A549 (cell line): Measurements from ENCODE around the gene PRUNE2. TPM values are rescaled to one million over a fixed set of nuclear protein-coding genes. Genes with fewer than 3 reads are reported as not detected.
A peak's percentile ranks its signal among the peaks of the same experiment; 100 is the strongest.

Experiments used
- ATAC-seq, 2 experiments: fragments of 200-7000 bp in 1 of 2; fragments of >200 bp in 1 of 2; cut with Nextera tagmentation in 1 of 2; cut with Tn5 transposase in 1 of 2; 3 replicates each; pipeline versions ENCODE4 v1.8.0 to v1.9.1; 2018 to 2020; ENCODE audit warnings: mild to moderate bottlenecking in 1 of 2, moderate library complexity in 1 of 2
- CTCF ChIA-PET: fragments of 300-600 bp; sonication (Branson Sonifier 250); formaldehyde crosslinking; extraction: SDS; loops from one replicate; lab custom pipeline; 2021; ENCODE audit warnings: antibody characterized with exemption, inconsistent platforms; lab: Yijun Ruan, JAX
- POLR2A ChIA-PET: fragments of 350-600 bp; formaldehyde crosslinking; extraction: SDS; loops from one replicate; lab custom pipeline; 2021; ENCODE audit warnings: antibody characterized with exemption, inconsistent platforms; lab: Yijun Ruan, JAX
- DNase-seq, 2 experiments: peaks; one replicate each; pipeline versions ENCODE4 v3.0.0 to v3.0.0-alpha.2; 2011 to 2016; ENCODE audit warnings: low read depth in 1 of 2, low spot score in 1 of 2
- FAIRE-seq: peaks from 2 replicates; lab custom pipeline; 2011; peaks lifted over from hg19 to GRCh38; lab: Jason Lieb, UNC
- H3K27ac ChIP-seq, 2 experiments: fragments of >200 bp; sonication (Bioruptor Twin); formaldehyde crosslinking; 3 replicates each; pipeline ENCODE4 v1.5.1; 2016 to 2017
- H3K4me1 ChIP-seq: fragments of >200 bp; sonication (Bioruptor Twin); formaldehyde crosslinking; 3 replicates; pipeline ENCODE4 v1.6.1; 2016
- H3K4me2 ChIP-seq: fragments of >200 bp; sonication (Bioruptor Twin); formaldehyde crosslinking; 3 replicates; pipeline ENCODE4 v1.6.1; 2016
- H3K4me3 ChIP-seq: fragments of >200 bp; sonication (Bioruptor Twin); formaldehyde crosslinking; 3 replicates; pipeline ENCODE4 v1.5.1; 2016
- H3K9me3 ChIP-seq: fragments of >200 bp; sonication (Bioruptor Twin); formaldehyde crosslinking; 3 replicates; pipeline ENCODE4 v1.6.1; 2016
- BHLHE40 ChIP-seq: IDR thresholded peaks from 2 replicates; pipeline ENCODE4 v1.6.1; 2012; ENCODE audit warnings: low read depth, low read length, inconsistent platforms
- CBX8 ChIP-seq: fragments of 200-600 bp; sonication (generic); IDR thresholded peaks from 2 replicates; pipeline ENCODE4 v1.6.1; 2016
- ESRRA ChIP-seq: fragments of 150-350 bp; IDR thresholded peaks from 2 replicates; pipeline ENCODE4 v1.6.1; 2014; ENCODE audit warnings: mild to moderate bottlenecking, low read length, borderline replicate concordance
- GATA3 ChIP-seq: IDR thresholded peaks from 2 replicates; pipeline ENCODE4 v1.6.1; 2012; ENCODE audit warnings: borderline replicate concordance
- HOXB13 ChIP-seq: fragments of 250-450 bp; sonication (Bioruptor Pico); IDR thresholded peaks from 2 replicates; pipeline ENCODE4 v1.5.0; 2020; ENCODE audit warnings: low read depth, mild to moderate bottlenecking, moderate library complexity
- MAFK ChIP-seq: fragments of 450-650 bp; IDR thresholded peaks from 2 replicates; pipeline ENCODE4 v1.6.1; 2014; ENCODE audit not compliant: partially characterized antibody
- MYC ChIP-seq: IDR thresholded peaks from 2 replicates; pipeline ENCODE4 v1.6.1; 2012; ENCODE audit warnings: mild to moderate bottlenecking, inconsistent platforms, low read length, improper control_type of control experiment, borderline replicate concordance
- NFE2L2 ChIP-seq: fragments of 150-350 bp; conservative IDR thresholded peaks from 2 replicates; pipeline ENCODE4 v1.6.1; 2014; ENCODE audit warnings: low read length
- PHF8 ChIP-seq: fragments of 200-600 bp; sonication (generic); IDR thresholded peaks from 2 replicates; pipeline ENCODE4 v1.6.1; 2016; ENCODE audit warnings: low read depth, mild to moderate bottlenecking, antibody characterized with exemption, moderate library complexity, borderline replicate concordance
- POLR2A ChIP-seq: IDR thresholded peaks from 2 replicates; pipeline ENCODE4 v1.6.1; 2012; ENCODE audit warnings: mild to moderate bottlenecking, low read length
- POLR2AphosphoS2 ChIP-seq: conservative IDR thresholded peaks from 2 replicates; pipeline ENCODE4 v1.6.1; 2012; ENCODE audit warnings: low read length, improper control_type of control experiment, inconsistent platforms
- RARB ChIP-seq: fragments of 250-450 bp; sonication (Bioruptor Pico); IDR thresholded peaks from 2 replicates; pipeline ENCODE4 v1.8.0; 2021; ENCODE audit warnings: mild to moderate bottlenecking, moderate library complexity
- REST ChIP-seq: fragments of 200-600 bp; sonication (generic); IDR thresholded peaks from 2 replicates; pipeline ENCODE4 v1.6.1; 2016; ENCODE audit warnings: antibody characterized with exemption, mild to moderate bottlenecking, moderate library complexity
- SREBF2 ChIP-seq: fragments of 450-650 bp; IDR thresholded peaks from 2 replicates; pipeline ENCODE4 v1.6.1; 2014; ENCODE audit warnings: mild to moderate bottlenecking, moderate library complexity
- TFCP2L1 ChIP-seq: fragments of 250-450 bp; sonication (Bioruptor Pico); IDR thresholded peaks from 2 replicates; pipeline ENCODE4 v1.5.0; 2021; ENCODE audit warnings: mild to moderate bottlenecking
- ZSCAN20 ChIP-seq: fragments of 250-450 bp; sonication (Bioruptor Pico); IDR thresholded peaks from 2 replicates; pipeline ENCODE4 v1.8.0; 2022; ENCODE audit warnings: mild to moderate bottlenecking, moderate library complexity
- WGBS: methylation state at CpG from one replicate; pipeline ENCODE4 v1.1.6; 2017; ENCODE audit errors: missing lambda C conversion rate; 5-methylcytosine and 5-hydroxymethylcytosine counted together
- polyA plus RNA-seq, 4 experiments: library from polyadenylated mRNA; depleted of rRNA in 3 of 4; stranded (reverse); fragments of >200 nt; fragmentation: RNase III in 1 of 4; extraction: RNeasy Plus Mini Kit Qiagen cat#74134 plus additional on column Dnase treatment in 1 of 4; gene quantifications; 2 replicates in 3 of 4; 3 replicates in 1 of 4; pipeline ENCODE4 v1.2.3, GENCODE V29; 2011 to 2017
- TF ChIP-seq, protein P1 (sequence below): IDR thresholded peaks from 2 replicates; pipeline ENCODE4 v1.6.1; 2012
- TF ChIP-seq, protein P2 (sequence below): fragments of >200 bp; sonication (Bioruptor Twin); formaldehyde crosslinking; IDR thresholded peaks from 3 replicates; pipeline ENCODE4 v1.6.1; 2016
- TF ChIP-seq, protein P3 (sequence below): IDR thresholded peaks from 2 replicates; pipeline ENCODE4 v1.6.1; 2012
- TF ChIP-seq, protein P4 (sequence below): fragments of 450-650 bp; IDR thresholded peaks from 2 replicates; pipeline ENCODE4 v1.6.1; 2014; ENCODE audit warnings: antibody characterized with exemption
- TF ChIP-seq, protein P5 (sequence below): fragments of >200 bp; sonication (Bioruptor Twin); formaldehyde crosslinking; IDR thresholded peaks from 3 replicates; pipeline ENCODE4 v1.5.1; 2016

PRUNE2 gene
- polyA plus RNA-seq, 2 of the 4 experiments (the other 2 are of a cell fraction), result 0.04 TPM; not detected in 1

- Histone ChIP-seq H3K9me3 (no peaks in the 10 kb centered on the region), H3K4me3 (no peak overlapping the region), H3K4me1 (no peaks in the 10 kb centered on the region), H3K4me2 (no peak overlapping the region), H3K27ac (no peak overlapping the region)
- ChIA-PET CTCF (interaction anchor here (0.9 to 2.3 kb wide), 3 partner anchors 9 to 55 kb away, joined by 3 to 7 read pairs (median 5); no protein-coding TSS in a partner anchor), POLR2A (no interaction called here)
- 35% methylated on average over 2 of the region's 2 CpGs for WGBS
- no peak for TF ChIP-seq REST
- no peak for TF ChIP-seq CBX8
- peak; percentile 17 for TF ChIP-seq MAFK
- no peak for DNase-seq
- no peak for ATAC-seq
- no peak for FAIRE-seq
Measured at GRCh38 chr9:76650692-76651091, 255.2 kb downstream of the PRUNE2 start.

DNA sequence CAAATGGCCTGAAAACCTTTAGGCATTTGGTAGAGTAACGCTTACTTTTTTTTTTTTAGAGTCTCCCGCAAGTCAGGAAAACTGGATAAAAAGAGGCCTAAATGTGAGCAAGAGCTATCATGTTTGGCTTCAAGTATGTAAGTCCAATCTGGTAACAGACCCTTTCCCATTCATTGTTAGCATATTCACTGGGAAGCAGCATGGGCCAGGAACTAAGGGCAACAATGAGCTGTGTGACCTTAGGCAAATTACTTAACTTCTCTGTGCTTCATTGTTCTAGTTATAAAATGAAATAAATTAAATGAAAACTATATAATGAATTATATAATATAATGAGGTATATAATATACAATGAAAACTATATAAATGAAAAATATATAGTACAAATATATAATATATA is 256.0 kb downstream of the PRUNE2 start:
- Histone ChIP-seq H3K27ac (no peak overlapping the region), H3K4me2 (no peak overlapping the region), H3K4me1 (no peaks in the 10 kb centered on the region), H3K9me3 (no peaks in the 10 kb centered on the region), H3K4me3 (no peak overlapping the region)
- 80% methylated on average over 2 of the region's 2 CpGs for WGBS
- ATAC-seq, result no peak
- no peak for FAIRE-seq
- TF ChIP-seq SREBF2, result no peak
- no peak for TF ChIP-seq GATA3
- no peak for TF ChIP-seq TFCP2L1 (CRISPR knock-in tag)
- TF ChIP-seq, protein P1, sequence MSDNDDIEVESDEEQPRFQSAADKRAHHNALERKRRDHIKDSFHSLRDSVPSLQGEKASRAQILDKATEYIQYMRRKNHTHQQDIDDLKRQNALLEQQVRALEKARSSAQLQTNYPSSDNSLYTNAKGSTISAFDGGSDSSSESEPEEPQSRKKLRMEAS, result no peak
- TF ChIP-seq, protein P2, sequence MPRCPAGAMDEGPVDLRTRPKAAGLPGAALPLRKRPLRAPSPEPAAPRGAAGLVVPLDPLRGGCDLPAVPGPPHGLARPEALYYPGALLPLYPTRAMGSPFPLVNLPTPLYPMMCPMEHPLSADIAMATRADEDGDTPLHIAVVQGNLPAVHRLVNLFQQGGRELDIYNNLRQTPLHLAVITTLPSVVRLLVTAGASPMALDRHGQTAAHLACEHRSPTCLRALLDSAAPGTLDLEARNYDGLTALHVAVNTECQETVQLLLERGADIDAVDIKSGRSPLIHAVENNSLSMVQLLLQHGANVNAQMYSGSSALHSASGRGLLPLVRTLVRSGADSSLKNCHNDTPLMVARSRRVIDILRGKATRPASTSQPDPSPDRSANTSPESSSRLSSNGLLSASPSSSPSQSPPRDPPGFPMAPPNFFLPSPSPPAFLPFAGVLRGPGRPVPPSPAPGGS, result no peak
- no peak for TF ChIP-seq MAFK
- no peak for TF ChIP-seq PHF8
- TF ChIP-seq RARB (CRISPR knock-in tag), result no peak
- TF ChIP-seq, protein P3, sequence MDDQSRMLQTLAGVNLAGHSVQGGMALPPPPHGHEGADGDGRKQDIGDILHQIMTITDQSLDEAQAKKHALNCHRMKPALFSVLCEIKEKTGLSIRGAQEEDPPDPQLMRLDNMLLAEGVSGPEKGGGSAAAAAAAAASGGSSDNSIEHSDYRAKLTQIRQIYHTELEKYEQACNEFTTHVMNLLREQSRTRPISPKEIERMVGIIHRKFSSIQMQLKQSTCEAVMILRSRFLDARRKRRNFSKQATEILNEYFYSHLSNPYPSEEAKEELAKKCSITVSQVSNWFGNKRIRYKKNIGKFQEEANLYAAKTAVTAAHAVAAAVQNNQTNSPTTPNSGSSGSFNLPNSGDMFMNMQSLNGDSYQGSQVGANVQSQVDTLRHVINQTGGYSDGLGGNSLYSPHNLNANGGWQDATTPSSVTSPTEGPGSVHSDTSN, result no peak
- no peak for TF ChIP-seq POLR2A
- no peak for TF ChIP-seq POLR2AphosphoS2
- no peak for TF ChIP-seq NFE2L2
- TF ChIP-seq, protein P4, sequence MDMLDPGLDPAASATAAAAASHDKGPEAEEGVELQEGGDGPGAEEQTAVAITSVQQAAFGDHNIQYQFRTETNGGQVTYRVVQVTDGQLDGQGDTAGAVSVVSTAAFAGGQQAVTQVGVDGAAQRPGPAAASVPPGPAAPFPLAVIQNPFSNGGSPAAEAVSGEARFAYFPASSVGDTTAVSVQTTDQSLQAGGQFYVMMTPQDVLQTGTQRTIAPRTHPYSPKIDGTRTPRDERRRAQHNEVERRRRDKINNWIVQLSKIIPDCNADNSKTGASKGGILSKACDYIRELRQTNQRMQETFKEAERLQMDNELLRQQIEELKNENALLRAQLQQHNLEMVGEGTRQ, result no peak
- no peak for TF ChIP-seq HOXB13 (CRISPR knock-in tag)
- TF ChIP-seq BHLHE40, result no peak
- no peak for TF ChIP-seq ESRRA
- no peak for TF ChIP-seq REST
- TF ChIP-seq, protein P5, sequence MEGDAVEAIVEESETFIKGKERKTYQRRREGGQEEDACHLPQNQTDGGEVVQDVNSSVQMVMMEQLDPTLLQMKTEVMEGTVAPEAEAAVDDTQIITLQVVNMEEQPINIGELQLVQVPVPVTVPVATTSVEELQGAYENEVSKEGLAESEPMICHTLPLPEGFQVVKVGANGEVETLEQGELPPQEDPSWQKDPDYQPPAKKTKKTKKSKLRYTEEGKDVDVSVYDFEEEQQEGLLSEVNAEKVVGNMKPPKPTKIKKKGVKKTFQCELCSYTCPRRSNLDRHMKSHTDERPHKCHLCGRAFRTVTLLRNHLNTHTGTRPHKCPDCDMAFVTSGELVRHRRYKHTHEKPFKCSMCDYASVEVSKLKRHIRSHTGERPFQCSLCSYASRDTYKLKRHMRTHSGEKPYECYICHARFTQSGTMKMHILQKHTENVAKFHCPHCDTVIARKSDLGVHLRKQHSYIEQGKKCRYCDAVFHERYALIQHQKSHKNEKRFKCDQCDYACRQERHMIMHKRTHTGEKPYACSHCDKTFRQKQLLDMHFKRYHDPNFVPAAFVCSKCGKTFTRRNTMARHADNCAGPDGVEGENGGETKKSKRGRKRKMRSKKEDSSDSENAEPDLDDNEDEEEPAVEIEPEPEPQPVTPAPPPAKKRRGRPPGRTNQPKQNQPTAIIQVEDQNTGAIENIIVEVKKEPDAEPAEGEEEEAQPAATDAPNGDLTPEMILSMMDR, result no peak
- no peak for TF ChIP-seq ZSCAN20 (CRISPR knock-in tag)
- no peak for TF ChIP-seq MYC
- ChIA-PET POLR2A (no interaction called here), CTCF (interaction anchor here (1.2 to 2.3 kb wide), 3 partner anchors 9 to 54 kb away, joined by 5 to 7 read pairs (median 5); no protein-coding TSS in a partner anchor)
- DNase-seq, result no peak
